HG03558 (cell line): ENCODE measurements around the gene MED23.
A peak's percentile ranks its signal among the peaks of the same experiment; 100 is the strongest.

Experiments used
- ATAC-seq: cut with Tn5 transposase; IDR thresholded peaks from one replicate; pipeline ENCODE4 v1.9.1; 2021; ENCODE audit warnings: moderate number of reproducible peaks; ENCODE audit not compliant: unreplicated experiment; ENCODE audit errors: extremely low read depth

MED23 gene, protein sequence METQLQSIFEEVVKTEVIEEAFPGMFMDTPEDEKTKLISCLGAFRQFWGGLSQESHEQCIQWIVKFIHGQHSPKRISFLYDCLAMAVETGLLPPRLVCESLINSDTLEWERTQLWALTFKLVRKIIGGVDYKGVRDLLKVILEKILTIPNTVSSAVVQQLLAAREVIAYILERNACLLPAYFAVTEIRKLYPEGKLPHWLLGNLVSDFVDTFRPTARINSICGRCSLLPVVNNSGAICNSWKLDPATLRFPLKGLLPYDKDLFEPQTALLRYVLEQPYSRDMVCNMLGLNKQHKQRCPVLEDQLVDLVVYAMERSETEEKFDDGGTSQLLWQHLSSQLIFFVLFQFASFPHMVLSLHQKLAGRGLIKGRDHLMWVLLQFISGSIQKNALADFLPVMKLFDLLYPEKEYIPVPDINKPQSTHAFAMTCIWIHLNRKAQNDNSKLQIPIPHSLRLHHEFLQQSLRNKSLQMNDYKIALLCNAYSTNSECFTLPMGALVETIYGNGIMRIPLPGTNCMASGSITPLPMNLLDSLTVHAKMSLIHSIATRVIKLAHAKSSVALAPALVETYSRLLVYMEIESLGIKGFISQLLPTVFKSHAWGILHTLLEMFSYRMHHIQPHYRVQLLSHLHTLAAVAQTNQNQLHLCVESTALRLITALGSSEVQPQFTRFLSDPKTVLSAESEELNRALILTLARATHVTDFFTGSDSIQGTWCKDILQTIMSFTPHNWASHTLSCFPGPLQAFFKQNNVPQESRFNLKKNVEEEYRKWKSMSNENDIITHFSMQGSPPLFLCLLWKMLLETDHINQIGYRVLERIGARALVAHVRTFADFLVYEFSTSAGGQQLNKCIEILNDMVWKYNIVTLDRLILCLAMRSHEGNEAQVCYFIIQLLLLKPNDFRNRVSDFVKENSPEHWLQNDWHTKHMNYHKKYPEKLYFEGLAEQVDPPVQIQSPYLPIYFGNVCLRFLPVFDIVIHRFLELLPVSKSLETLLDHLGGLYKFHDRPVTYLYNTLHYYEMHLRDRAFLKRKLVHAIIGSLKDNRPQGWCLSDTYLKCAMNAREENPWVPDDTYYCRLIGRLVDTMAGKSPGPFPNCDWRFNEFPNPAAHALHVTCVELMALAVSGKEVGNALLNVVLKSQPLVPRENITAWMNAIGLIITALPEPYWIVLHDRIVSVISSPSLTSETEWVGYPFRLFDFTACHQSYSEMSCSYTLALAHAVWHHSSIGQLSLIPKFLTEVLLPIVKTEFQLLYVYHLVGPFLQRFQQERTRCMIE (N-terminal part only)

DNA sequence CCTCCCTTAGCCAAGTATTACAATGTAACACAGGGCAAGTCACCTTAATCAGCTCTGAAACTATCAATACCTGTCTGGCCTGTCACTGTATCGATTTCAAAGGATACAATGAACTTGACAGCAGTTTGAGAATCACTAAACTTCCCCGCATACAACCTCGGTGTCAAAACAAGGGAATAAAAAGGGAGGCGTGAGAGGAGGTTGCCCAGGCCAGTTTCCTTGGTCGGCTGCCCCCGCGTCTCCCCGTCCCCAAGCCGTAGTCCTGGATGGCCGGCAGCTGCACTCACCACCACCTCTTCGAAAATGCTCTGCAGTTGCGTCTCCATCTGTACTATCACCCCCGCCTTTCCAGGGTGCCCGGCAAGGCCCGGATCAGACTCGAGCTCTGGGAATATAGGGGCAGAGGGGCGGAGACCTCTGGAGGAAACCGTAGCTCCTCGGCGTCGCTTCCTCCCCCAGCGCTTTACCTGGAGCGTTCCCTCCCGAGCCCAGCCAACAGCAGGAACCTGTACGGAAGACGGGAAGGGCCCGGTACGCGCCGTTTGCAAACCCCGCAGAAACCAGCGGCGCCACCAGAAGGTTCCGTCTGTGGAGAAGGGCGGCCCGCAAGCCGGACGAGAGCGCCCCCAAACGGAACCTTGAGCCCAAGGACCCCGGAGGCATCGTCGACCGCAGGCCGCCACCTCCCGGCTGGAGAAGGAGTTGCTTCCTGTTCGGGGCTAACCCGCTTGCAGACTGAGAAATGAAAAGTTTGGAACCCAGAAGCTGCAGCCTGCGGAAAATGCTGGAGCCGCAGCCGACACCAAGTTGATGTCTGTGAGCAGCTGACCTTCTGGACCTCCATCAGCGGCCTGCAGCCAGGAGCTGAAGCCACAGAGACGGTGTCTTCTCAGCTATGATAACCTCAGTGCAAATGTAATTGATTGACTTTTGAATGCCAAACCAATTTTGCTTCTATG, at the start of gene MED23:
TSS of gene MED23 (minus strand) at position 519 of the 959 bp plus-strand sequence. CDS start at position 326, 193 bp downstream.
- peak; percentile 95 for ATAC-seq

DNA sequence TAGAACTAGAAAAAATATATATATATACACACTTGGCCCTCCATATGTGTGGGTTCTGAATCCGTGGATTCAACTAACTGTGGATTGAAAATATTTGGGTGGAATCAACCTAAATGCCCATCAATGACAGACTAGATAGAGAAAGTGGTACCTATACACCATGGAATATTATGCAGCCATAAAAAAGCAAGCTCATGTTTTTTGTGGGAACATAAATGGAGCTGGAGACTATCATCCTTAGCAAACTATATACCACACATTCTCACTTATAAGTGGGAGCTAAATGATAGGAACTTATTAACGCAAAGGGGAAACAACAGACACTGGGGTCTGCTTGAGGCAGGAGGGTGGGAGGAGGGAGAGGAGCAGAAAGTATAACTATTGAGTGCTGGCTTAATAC, 45.1 kb upstream of the MED23 start:
- ATAC-seq: no peak

DNA sequence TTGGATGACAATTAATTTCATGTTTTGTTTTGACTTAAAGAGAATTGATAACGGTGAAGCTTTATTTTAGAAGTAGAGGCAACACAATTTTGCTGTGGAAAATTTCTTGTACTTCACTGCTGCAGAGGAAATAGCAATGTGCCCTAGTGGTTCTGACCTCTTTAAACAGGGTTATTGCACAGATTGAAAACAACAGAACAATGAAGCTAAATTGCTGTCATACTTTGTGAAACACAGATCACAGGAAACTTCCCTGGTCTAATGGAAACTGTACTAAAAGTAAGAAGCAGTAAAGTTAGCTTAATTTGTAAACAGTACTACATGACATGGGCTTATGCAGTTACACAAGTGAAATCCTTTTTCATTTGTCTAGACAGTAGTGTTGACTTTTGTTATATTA, 41.8 kb upstream of the MED23 start:
- no peak for ATAC-seq

DNA sequence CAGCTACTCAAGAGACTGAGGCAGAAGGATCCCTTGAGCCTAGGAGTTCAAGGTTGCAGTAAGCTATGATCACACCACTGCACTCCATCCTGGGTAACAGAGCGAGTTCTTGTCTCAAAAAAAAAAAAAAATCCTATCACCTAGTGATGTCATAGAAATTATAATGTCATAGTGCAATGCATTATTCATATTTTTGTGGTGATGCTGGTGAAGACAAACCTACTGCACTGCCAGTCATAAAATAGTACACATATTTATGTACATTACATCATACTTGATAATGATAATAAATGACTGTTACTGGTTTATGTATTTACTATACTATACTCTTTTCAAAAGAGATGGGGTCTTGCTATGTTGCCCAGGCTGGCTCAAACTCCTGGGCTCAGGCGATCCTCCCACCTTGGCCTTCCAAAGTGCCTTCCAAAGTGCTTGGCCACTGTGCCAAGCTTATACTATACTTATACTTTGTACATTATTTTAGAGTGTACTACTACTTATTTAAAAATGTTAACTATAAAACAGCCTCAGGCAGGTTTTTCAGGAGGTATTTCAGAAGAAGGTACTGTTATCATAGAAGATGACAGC, 35.6 kb upstream of the MED23 start:
- no peak for ATAC-seq

DNA sequence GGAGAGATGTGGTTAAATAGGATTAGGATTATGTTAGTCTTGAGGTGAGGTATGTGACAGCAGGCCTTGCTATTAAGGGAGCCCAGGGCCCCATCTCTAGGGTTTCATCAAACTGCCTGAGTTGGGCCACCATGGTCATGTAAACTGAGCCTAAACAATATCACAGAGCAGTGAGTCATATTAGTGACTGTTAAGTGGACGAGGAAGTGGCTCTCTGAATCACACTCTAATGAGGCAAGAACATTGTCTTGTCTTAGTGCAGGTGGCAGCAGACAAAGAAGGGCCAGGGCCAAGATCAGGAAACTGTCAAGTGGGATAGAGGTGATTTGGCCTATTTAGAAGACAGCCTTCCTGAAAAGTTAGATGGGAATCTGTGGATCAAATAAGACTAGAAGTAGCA, 32.2 kb upstream of the MED23 start:
- ATAC-seq: no peak

DNA sequence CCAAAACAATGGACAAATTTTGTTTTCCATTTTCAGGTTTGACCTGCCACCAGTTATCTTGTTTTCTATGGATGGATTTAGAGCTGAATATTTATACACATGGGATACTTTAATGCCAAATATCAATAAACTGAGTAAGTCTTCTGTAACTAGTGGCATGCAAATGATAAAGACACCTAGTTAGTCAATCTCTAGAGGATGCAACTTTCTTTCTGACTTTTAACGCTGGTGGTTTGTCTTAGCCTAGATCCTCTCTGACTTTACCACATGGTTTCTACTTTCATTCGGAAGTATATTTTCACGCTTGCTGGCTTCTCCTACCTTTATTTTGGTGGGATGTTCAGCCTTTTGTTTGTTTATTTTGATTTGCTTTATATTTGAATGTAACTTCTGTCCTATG, 30.2 kb upstream of the MED23 start:
- ATAC-seq: no peak

DNA sequence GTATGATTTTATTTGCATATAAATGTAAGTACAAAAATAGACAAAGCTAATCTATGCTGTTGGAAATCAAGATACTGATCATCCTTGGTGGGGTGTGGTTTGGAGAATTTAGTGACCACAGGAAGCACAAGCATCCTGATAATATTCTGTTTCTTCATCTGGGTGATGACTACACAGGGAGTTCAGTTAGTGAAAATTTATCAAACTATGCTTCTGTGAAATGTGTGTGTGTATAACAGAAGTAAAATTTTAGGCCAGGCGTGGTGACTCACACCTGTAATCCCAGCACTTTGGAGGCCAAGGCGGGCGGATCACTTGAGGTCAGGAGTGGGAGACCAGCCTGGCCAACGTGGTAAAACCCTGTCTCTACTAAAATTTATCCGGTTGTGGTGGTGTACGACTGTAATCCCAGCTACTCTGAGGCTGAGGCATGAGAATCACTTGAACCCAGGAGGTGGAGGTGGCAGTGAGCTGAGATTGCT, 29.6 kb upstream of the MED23 start:
- no peak for ATAC-seq

DNA sequence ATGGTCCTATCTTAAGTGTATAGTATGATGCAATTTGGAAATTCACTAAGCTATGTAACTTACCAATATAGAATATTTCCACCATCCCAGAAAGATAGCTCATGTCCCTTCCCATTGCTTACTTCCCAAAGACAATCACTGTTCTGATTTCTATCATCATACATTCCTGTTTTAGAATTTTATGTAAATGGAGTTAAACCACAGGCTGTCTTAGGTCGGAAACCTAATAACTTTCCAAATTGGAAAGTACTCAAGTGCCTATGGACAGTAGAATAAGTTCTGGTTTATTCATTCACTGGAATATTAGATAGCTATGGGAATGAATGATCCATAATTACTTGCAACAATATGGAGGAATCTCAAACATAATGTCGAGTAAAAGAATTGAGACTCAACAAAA, 29.2 kb upstream of the MED23 start:
- ATAC-seq: no peak

DNA sequence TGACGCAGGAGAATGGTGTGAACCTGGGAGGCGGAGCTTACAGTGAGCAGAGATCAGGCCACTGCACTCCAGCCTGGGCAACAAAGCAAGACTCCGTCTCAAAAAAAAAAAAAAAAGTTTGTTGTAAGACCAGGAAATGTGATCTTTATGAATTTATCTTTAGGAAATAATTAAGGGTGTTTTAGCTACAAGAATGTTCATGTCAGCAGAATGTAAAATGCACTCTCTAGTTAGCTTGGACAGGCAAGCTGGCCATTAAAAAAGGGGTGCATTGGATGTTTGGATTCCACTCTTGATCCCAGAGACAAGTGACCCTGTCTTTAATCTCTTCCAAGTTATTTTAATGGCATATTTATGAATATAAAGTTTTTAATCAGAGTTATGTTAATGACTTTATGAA, 28.6 kb upstream of the MED23 start:
- ATAC-seq: no peak

DNA sequence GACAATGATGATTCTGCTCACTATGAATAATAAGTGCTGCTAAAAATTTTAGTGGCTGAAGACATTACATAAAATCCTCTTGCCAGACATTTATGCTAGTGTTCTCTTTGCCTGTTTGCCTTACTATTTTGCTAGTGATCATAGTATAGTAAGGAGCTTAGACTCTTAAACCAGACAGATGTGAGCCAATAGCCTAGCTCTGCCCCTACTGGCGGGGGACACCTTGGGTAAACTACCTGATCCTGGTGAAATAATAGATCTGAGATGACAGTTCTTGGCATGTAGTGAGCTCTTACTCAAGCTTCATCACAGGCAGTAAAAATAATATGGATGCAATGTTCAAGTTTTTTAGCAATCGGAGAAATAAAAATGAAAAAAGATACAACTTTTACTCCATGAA, 27.9 kb upstream of the MED23 start:
- no peak for ATAC-seq

DNA sequence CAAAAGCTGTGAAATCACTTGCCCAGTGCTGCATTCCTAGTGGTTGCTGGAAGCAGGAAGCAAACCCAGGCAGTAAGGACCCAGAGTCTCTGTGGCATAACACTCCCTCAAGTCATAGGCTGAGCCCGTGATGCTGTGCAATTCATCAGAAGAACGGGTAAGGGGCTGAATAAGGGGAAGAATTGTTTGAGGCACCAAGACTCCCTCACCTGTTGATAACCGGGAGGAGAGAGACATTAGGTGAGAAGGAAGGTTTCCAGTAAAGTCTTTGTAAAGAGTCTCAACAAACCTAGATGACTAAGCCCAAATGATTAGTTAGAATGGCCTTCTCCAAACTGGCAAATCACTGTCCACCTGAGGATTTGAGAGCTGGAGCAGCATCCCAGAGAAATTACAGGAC, 27.3 kb upstream of the MED23 start:
- ATAC-seq: no peak

DNA sequence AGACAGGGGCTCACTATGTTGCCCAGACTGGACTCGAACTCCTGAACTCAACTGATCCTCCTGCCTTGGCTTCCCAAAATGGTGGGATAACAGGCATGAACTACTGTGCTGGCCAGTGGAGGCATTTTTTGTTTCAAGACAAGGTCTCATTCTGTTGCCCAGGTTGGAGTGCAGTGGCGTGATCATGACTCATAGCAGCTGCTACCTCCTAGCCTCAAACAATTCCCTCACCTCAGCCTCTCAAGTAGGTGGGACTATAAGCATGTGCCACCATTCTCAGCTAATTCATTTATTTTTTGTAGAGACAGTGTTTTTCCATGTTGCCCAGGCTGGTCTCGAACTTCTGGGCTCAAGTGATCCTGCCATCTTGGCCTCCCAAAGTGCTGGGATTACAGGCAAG, 26.3 kb upstream of the MED23 start:
- no peak for ATAC-seq

DNA sequence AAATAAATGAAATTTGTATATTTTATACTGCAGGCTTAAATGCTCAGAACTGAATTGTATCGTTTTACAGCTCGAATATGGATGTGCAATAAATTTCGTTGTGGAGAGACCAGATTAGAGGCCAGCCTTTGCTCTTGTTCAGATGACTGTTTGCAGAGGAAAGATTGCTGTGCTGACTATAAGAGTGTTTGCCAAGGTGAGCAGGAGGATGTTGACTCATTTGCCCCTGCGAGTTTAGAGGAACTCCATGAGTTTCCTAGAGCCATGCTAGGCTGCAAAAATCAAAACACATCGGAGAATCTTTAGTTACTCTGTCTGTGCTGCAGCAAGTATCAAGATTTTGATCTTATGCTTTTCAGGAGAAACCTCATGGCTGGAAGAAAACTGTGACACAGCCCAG, 24.4 kb upstream of the MED23 start:
- ATAC-seq: no peak

DNA sequence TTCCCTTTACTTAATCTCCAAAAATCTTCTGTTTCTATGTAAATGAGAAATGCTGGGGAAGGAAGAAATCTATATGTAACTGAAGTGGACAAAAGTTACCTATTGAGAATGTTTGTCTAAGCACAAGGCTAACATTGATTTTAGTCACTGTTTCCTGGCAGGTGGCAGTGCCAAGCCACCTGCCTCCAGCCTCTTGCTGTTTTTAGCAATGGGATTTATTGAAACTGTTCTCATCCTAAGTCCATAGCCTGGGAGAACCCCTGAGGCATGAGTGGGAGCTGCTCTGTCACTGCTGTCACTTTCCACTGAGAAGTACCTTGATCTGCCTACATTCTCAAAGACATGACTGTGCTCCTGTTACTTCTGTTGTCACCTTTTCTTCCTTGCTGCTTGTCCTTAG, 23.7 kb upstream of the MED23 start:
- ATAC-seq: no peak

DNA sequence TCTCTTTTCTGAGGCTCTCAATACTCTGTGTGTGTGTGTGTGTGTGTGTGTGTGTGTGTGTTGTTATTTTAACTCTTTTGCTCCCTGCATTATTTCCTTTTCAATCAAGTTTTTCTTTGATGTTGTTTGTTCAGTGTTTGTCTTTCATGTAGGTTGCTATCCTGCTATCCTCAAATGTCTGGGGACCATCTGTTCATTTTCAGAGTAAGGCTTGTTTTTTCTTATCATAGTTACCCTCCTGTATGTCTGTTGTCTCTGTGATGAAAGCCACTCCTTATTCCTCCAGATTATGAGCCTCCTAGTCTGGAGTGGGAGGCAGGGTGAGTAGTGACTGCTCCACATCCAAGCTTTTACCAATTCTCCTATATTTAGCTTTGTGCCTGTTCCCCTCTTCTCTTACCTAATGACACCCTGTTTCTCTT, 18.2 kb upstream of the MED23 start:
- ATAC-seq: no peak

DNA sequence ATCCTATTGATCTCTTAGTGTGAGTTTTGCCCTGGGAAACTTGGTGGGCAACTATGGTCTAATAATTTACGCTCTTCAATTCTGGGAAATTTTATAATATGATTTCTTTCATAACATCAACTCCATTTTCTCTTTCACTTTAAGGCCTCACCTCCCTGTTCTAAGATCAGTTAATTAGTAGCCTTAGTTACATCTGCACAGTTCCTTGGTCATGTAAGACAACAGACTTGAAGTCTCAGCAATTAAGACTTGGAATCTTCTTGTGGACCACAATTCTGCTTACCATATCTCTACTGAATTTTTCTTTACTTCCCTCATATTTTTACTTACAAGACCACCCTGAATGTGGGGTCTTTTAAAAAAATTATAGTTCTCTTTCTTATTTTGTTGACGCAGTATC, 17.8 kb upstream of the MED23 start:
- ATAC-seq: no peak

DNA sequence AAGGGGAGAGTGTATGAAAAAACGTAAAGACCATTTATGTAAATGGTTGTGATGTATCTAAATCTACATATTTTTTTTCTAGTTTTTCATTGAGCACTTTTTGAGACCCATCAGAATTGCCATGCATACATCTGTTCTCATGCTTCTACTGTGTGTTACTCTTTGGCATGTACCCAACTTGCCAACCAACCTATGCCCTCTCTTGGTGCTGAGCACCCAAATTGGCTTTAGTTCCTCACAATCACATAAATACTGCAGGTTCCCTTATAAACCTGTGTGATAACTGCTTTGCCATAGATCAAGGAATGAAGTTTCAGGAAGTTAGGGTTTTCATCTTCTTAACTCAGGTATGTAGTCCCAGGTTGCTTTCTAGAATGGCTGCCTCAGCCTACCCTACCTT, 16.9 kb upstream of the MED23 start:
- ATAC-seq: no peak

DNA sequence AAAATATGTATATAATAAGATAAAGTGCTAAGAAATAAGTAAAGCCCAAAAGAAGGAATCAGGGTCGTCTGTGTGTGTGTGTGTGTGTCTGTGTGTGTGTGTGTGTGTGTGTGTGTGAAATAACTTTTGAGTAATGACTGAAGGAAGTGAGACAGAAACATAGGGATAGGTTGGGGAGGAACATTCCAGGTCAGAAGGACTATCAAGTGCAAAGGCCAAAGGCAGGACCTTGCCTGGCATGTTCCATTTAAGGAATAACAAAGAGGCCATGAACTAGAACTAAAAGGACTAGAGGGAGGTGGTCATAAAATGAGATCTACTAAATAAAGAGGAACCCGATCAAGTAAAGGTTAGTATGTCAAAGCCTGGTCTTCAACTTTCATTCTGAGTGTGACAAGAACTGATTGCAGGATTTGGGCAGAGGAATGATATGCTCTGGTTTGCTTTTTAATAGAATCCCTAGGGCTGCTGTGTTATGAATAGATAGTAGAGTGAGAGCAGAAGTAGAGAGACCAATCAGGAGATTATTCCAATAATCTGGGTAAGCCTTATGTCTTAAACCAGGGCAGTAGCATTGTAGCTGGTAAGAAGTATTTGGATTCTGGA, 15.9 kb upstream of the MED23 start:
- ATAC-seq: no peak
